C4-2B (cell line): Measurements from ENCODE around the gene SREBF1.

ENCODE experiments used
- H3K27ac ChIP-seq: fragments of 450-650 bp; 2 replicates; pipeline ENCODE4 v1.5.1; 2017
- ZFX ChIP-seq: fragments of 450-650 bp; IDR thresholded peaks from 2 replicates; pipeline ENCODE4 v1.6.1; 2017
- TF ChIP-seq, protein P1 (sequence below): fragments of 450-650 bp; conservative IDR thresholded peaks from 2 replicates; pipeline ENCODE4 v1.5.1; 2017; ENCODE audit warnings: mild to moderate bottlenecking

The SREBF1 gene

GRCh38 chr17:17785407-17785806 is 51.4 kb downstream of the SREBF1 start:
- TF ChIP-seq, protein P1, sequence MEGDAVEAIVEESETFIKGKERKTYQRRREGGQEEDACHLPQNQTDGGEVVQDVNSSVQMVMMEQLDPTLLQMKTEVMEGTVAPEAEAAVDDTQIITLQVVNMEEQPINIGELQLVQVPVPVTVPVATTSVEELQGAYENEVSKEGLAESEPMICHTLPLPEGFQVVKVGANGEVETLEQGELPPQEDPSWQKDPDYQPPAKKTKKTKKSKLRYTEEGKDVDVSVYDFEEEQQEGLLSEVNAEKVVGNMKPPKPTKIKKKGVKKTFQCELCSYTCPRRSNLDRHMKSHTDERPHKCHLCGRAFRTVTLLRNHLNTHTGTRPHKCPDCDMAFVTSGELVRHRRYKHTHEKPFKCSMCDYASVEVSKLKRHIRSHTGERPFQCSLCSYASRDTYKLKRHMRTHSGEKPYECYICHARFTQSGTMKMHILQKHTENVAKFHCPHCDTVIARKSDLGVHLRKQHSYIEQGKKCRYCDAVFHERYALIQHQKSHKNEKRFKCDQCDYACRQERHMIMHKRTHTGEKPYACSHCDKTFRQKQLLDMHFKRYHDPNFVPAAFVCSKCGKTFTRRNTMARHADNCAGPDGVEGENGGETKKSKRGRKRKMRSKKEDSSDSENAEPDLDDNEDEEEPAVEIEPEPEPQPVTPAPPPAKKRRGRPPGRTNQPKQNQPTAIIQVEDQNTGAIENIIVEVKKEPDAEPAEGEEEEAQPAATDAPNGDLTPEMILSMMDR = no peak
- no peak for TF ChIP-seq ZFX
- peak overlapping the region; percentile 87 for H3K27ac ChIP-seq

DNA sequence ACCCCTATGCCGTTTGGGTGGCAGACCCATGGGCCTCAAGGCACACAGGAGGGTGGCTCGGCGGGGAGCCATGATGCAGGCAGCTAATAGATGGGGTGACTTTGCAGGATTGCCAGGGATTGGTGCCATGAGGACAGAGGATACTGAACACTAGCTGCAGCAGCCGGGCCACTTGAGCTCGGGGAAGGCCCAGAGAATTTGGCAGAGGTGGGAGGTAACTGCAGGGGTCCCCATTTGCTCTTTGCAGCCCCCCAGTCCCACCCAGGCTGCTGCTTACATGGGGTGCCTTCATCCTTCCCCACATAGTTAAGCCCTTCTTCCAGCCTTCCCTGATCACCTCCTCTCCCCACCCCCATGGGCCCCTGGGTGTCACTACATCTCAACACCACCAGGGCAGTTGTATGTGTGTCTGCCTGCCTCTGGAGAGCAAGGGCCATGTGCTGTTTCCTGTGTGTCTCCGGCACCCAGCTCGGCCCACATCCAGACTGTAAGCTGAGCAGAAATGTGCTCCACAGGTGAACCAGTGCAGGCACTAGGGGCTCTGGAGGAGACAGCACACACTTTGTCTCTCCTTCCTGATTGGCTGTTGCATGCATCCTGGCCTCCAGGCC is 52.0 kb downstream of the SREBF1 start:
- no peak for TF ChIP-seq ZFX
- TF ChIP-seq, protein P1 = no peak
- H3K27ac ChIP-seq = peak overlapping the region; percentile 87

DNA sequence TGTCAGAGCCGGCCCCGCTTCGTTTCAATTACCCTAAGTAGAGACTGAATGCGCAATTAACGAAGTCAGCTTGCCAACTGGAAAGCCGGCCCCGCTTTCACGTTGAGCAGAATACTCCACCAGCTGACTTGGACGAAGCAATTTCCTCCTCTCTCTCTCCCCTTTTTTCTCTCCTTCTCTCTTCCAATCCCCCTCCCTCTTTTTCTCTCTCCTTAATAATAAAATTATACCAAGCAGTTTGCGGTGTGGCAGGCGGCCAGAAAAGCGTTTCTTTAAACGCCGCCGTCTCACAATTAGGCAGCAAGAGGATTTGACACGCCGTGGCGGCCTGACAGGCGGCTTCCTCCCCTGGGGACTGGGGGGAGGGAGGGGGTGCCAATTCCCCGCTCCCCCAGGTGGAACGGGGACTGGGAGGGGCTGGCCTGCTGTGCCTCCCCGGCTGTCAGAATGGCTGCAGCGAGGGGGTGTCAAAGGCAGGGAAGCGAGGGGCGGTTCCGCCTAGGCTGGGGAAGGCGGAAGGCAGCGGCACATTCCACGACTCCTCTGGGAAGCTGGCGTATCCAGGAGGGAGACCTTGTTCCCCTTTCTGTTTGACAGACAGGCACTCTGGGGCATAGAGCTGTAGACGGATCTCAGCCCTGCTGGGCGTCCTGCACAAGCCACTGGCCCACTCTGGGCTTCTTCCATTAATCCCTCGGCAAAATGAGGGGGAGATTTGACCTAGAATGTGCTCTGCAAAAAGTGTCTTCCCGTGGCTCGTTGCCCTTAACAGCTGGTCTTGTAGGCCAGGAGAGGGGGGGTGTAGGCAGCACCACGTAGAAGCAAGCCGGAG is 52.7 kb downstream of the SREBF1 start:
- peak overlapping the region; percentile 87 for H3K27ac ChIP-seq
- no peak for TF ChIP-seq ZFX
- TF ChIP-seq, protein P1 = no peak

GRCh38 chr17:17783116-17783824 is 53.5 kb downstream of the SREBF1 start:
- H3K27ac ChIP-seq = peak overlapping the region; percentile 87
- TF ChIP-seq ZFX = no peak
- TF ChIP-seq, protein P1 = no peak; the same call in 1 of the 2 replicates

GRCh38 chr17:17782523-17783115 is 54.2 kb downstream of the SREBF1 start:
- peak overlapping the region; percentile 87 for H3K27ac ChIP-seq
- TF ChIP-seq ZFX = peak; percentile 49; the same call in 1 of the 2 replicates
- TF ChIP-seq, protein P1 = no peak

DNA sequence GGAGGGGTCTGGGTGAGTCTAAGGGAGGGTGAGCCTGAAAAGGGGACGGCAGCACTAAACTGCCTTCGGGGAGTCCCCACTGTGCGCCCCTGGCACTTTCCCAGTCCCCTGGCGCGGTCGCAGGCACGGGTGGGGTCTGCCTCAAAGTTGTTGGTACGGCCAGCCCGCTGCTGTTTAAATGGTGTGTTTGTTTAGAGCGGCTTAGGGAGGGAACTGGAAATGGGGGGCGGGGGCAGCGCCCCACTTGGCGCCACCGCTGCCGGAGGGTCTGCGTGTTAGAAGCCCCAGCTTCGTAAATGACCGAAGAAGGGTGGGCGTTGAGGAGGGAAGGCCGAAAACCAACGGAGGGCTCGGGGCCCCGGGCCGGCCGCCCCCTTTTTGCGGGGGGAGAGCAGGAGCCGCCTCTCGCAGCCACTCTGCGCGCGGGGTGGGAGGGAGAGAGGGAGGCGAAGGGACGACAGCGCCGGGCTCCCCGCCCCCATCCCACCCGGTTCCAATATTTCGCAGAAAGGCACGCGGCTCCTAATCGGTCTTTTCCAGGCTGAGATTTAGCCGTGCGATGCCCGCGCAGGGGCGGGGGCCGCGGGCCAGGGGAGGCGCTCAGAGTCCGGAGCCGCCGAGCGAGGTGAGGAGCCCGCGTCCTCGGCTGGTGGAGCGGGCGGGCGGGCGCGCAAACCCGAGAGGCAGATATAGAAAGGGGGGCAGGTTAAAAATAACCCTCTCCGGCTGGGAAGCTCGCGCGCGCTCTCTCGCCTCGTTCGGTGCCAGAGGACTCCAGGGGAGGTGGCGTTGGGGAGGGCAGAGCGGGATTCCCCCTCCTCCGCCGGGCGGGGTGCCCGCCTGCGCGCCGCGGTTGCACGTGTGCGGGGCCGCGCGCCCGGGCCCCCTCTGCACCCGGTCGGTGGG is 54.9 kb downstream of the SREBF1 start:
- TF ChIP-seq, protein P1 = no peak
- TF ChIP-seq ZFX = no peak
- peak overlapping the region; percentile 87 for H3K27ac ChIP-seq
